Spleen (tissue), 11 donors: ENCODE data around the gene DCDC1. TPM values are rescaled to one million over a fixed set of nuclear protein-coding genes. Genes with fewer than 3 reads are reported as not detected.
"Not testable (repeated sequence)": the region's sequence is repeated elsewhere in the genome, so short reads cannot be mapped to it uniquely, and the experiment has no call there.

Experiments used
- DNase-seq: peaks from one replicate; pipeline ENCODE4 v3.0.0-alpha.2; 2020
- H3K27ac ChIP-seq, 8 donors: fragments of 200-600 bp; sonication (generic) in 7 of 8; 1 replicate in 4 of 8; 2 replicates in 4 of 8; pipeline versions ENCODE4 v1.5.0 to v1.8.0; 2016 to 2021; ENCODE audit warnings: inconsistent platforms in 4 of 8, mild to moderate bottlenecking in 4 of 8, moderate library complexity in 1 of 8
- H3K27me3 ChIP-seq, 7 donors: fragments of 200-600 bp; sonication (generic) in 6 of 7; replicated peaks in 1 of 7; 1 replicate in 4 of 7; 2 replicates in 3 of 7; pipeline versions ENCODE4 v1.5.0 to v1.8.0; 2016 to 2021; ENCODE audit warnings: inconsistent platforms in 3 of 7, mild to moderate bottlenecking in 1 of 7
- H3K36me3 ChIP-seq, 6 donors: fragments of 200-600 bp; sonication (generic) in 5 of 6; 1 replicate in 4 of 6; 2 replicates in 2 of 6; pipeline versions ENCODE4 v1.5.0 to v1.8.0; 2016 to 2021; ENCODE audit warnings: inconsistent platforms in 2 of 6
- H3K4me1 ChIP-seq, 6 donors: fragments of 200-600 bp; sonication (generic) in 5 of 6; 1 replicate in 3 of 6; 2 replicates in 3 of 6; pipeline versions ENCODE4 v1.5.0 to v1.8.0; 2016 to 2021; ENCODE audit warnings: inconsistent platforms in 3 of 6
- H3K4me3 ChIP-seq, 8 donors: fragments of 200-600 bp; sonication (generic) in 7 of 8; 1 replicate in 4 of 8; 2 replicates in 4 of 8; pipeline versions ENCODE4 v1.5.0 to v1.8.0; 2016 to 2021; ENCODE audit warnings: inconsistent platforms in 4 of 8, mild to moderate bottlenecking in 4 of 8, moderate library complexity in 2 of 8
- H3K9me3 ChIP-seq, 8 donors: fragments of 200-600 bp; sonication (generic) in 7 of 8; 1 replicate in 4 of 8; 2 replicates in 4 of 8; pipeline versions ENCODE4 v1.5.0 to v1.8.0; 2016 to 2021; ENCODE audit warnings: inconsistent platforms in 4 of 8
- CTCF ChIP-seq, 11 experiments: fragments of 200-600 bp in 7 of 11; fragments of 450-650 bp in 4 of 11; sonication (generic) in 4 of 11; IDR thresholded peaks in 8 of 11; conservative IDR thresholded peaks in 3 of 11; 1 replicate in 7 of 11; 2 replicates in 4 of 11; pipeline versions ENCODE4 v1.4.0 to v1.8.0; 2016 to 2021; ENCODE audit warnings: antibody characterized with exemption in 11 of 11, inconsistent platforms in 4 of 11, mild to moderate bottlenecking in 1 of 11
- POLR2A ChIP-seq, 3 donors: fragments of 450-650 bp; IDR thresholded peaks; one replicate each; pipeline ENCODE4 v1.5.1; 2017; ENCODE audit warnings: antibody characterized with exemption in 3 of 3, mild to moderate bottlenecking in 1 of 3
- POLR2AphosphoS5 ChIP-seq, 3 donors: sonication (generic); formaldehyde crosslinking; IDR thresholded peaks; one replicate each; pipeline ENCODE4 v1.5.1; 2017; ENCODE audit warnings: antibody characterized with exemption in 3 of 3
- WGBS, 5 donors: extraction: QIAGEN DNeasy Blood & Tissue Kit in 3 of 5; methylation state at CpG; one replicate each; pipeline versions ENCODE4 v1.1.5 to v1.1.7; 2013 to 2018; 5-methylcytosine and 5-hydroxymethylcytosine counted together
- intact Hi-C: fragments of 100-400 bp; cut with DNase I; formaldehyde crosslinking; loops from one replicate; pipeline ENCODE4 v1.15.0; 2023; ENCODE audit warnings: low total_unique reads
- polyA plus RNA-seq, 3 donors: library from polyadenylated mRNA; stranded (reverse); fragments of 200-250 nt; gene quantifications; one replicate each; pipeline ENCODE4 v1.2.1, GENCODE V29; 2013
- total RNA-seq, 7 donors: library from RNA; depleted of rRNA in 3 of 7; stranded (reverse); fragments of >200 nt in 3 of 7; fragmentation: NEBNext Ultra II Directional in 4 of 7; extraction: Animal tissue kit (Norgen Biotek cat#: 25700) in 4 of 7; gene quantifications; one replicate each; pipeline versions ENCODE4 v1.1.0 to v1.2.1, GENCODE V29; 2016 to 2021
- donor health status: healthy with polysubstance abuse.
- donor health status: DM: no; HTN: no; CAD: no; lungs with moderate emphysema.
- donor health status: DM: no; HTN: no; CAD: no.
- donor health status: Bipolar disorder and iron deficiency.
- donor health status: healthy.
- donor health status: DM: no; HTN: no; CAD: no.
- donor health status: DM: yes; HTN: yes; CAD: no.

DCDC1 gene
- total and polyA plus RNA-seq, 10 donors = 0.03 to 0.88 (median 0.25) TPM; not detected in 6

DNA sequence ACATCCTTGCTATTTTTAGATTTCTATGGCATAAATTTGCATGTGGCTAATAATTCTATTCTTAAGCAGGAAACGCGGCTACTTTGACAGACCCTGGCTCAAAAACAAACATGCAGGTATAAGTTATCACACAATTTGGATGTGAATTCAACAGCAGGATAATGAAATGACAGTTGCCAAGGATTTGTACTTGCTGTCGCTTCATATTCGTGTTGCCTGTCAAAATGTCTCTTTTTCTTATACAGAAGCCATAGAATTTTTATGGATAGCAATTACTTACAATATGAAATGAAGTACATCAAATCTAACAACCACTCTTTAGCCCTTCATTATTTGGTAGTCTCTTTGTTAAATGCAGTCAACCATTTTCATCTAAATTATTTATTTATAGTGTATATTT is 46.4 kb downstream of the DCDC1 start:
- no peak overlapping the region for H3K27ac ChIP-seq
- WGBS, 5 donors = 82 to 95% (median 90%) methylated on average over 4 of the region's 4 CpGs
- no peaks in the 10 kb centered on the region for H3K27me3 ChIP-seq
- no peaks in the 10 kb centered on the region for H3K36me3 ChIP-seq
- no peak for DNase-seq
- peaks cover 0 to 7% (median 0%) of the 10 kb centered on the region in 6 donors for H3K4me1 ChIP-seq
- H3K9me3 ChIP-seq = no peaks in the 10 kb centered on the region
- no peak overlapping the region for H3K4me3 ChIP-seq
- TF ChIP-seq POLR2A (IDR thresholded peaks at IDR 0.05) (no peak), POLR2AphosphoS5 (IDR thresholded peaks at IDR 0.05) (no peak), CTCF (IDR thresholded peaks at IDR 0.05 in 8 of 11, conservative IDR thresholded peaks at IDR 0.05 in 3 of 11) (no peak)
- intact Hi-C loops = no loop called here

DNA sequence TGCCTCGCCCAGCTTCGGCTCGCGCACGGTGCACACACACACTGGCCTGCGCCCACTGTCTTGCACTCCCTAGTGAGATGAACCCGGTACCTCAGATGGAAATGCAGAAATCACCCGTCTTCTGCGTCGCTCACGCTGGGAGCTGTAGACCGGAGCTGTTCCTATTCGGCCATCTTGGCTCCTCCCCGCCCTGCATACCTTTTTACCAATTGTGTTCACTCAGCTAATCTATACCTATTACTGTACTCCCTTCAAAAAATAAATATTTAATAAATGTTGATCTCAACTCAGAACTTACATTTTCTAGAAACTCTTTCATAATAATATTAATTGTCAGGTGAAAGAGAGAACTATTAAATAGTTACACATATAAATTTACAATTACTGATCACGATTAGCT is 48.0 kb downstream of the DCDC1 start:
- H3K4me3 ChIP-seq, H3K9me3 ChIP-seq, H3K36me3 ChIP-seq, H3K27me3 ChIP-seq, intact Hi-C loops, H3K4me1 ChIP-seq, DNase-seq, H3K27ac ChIP-seq: not testable (repeated sequence)
- WGBS, 5 donors = 93 to 96% (median 95%) methylated on average over 13 to 15 of the region's 15 CpGs

- no peak for DNase-seq
- intact Hi-C loops = no loop called here
Observed at GRCh38 chr11:31303644-31304180, 65.8 kb downstream of the DCDC1 start.

GRCh38 chr11:31301549-31302510 is 67.7 kb downstream of the DCDC1 start:
- TF ChIP-seq POLR2AphosphoS5 (IDR thresholded peaks at IDR 0.05) (no peak), POLR2A (IDR thresholded peaks at IDR 0.05) (no peak), CTCF (IDR thresholded peaks at IDR 0.05 in 8 of 11, conservative IDR thresholded peaks at IDR 0.05 in 3 of 11) (no peak)
- intact Hi-C loops = no loop called here
- WGBS, 5 donors = 66 to 78% (median 70%) methylated on average over 5 of the region's 5 CpGs
- Histone ChIP-seq H3K27me3 (no peaks in the 10 kb centered on the region), H3K4me3 (no peak overlapping the region), H3K27ac (no peak overlapping the region), H3K4me1 (no peaks in the 10 kb centered on the region), H3K9me3 (no peaks in the 10 kb centered on the region), H3K36me3 (no peaks in the 10 kb centered on the region)
- DNase-seq = no peak

More at GRCh38 chr11:31303644-31304180, 65.8 kb downstream of the DCDC1 start:
- Histone ChIP-seq H3K4me1 (no peaks in the 10 kb centered on the region), H3K27ac (no peak overlapping the region), H3K4me3 (no peak overlapping the region), H3K9me3 (no peaks in the 10 kb centered on the region), H3K27me3 (no peaks in the 10 kb centered on the region), H3K36me3 (no peaks in the 10 kb centered on the region)
- 80 to 86% (median 82%) methylated on average over 3 of the region's 3 CpGs for WGBS, 5 donors
- no peak for TF ChIP-seq POLR2A (IDR thresholded peaks at IDR 0.05)
- no peak for TF ChIP-seq POLR2AphosphoS5 (IDR thresholded peaks at IDR 0.05)
- TF ChIP-seq CTCF (IDR thresholded peaks at IDR 0.05 in 8 of 11, conservative IDR thresholded peaks at IDR 0.05 in 3 of 11) = no peak
